K562 (cell line): Measurements from ENCODE around the gene ACOT7. TPM values are rescaled to one million over a fixed set of nuclear protein-coding genes. Genes with fewer than 3 reads are reported as not detected.

Experiments
- ATAC-seq: fragments of 200-7000 bp; cut with Tn5 transposase; 3 replicates; pipeline ENCODE4 v1.9.1; 2020; ENCODE audit warnings: moderate library complexity
- BruUV-seq: library from RNA; stranded (reverse); fragments of 400-500 nt; replicated peaks from 2 replicates; lab custom pipeline; 2021; lab: Mats Ljungman, UMichigan
- CTCF ChIA-PET: fragments of 300-600 bp; formaldehyde crosslinking; extraction: SDS; loops from one replicate; lab custom pipeline; 2021; ENCODE audit warnings: low intra/inter-chr PET ratio; lab: Yijun Ruan, JAX
- POLR2A ChIA-PET: fragments of 300-600, 350-650 bp; sonication (Branson Sonifier 250); formaldehyde crosslinking; extraction: SDS; loops from one replicate; lab custom pipeline; 2021; ENCODE audit warnings: antibody characterized with exemption, inconsistent platforms; lab: Yijun Ruan, JAX
- DNase-seq, 4 experiments: peaks; one replicate each; pipeline versions ENCODE4 v3.0.0 to v3.0.0-alpha.2; 2011 to 2018; ENCODE audit warnings: low spot score in 3 of 4, mixed read lengths in 3 of 4; ENCODE audit errors: extremely low read depth in 1 of 4
- FAIRE-seq: peaks from 2 replicates; lab custom pipeline; 2011; peaks lifted over from hg19 to GRCh38; lab: Jason Lieb, UNC
- H2AFZ ChIP-seq: 2 replicates; pipeline ENCODE4 v1.6.0; 2011; ENCODE audit warnings: low read depth, low read length, control low read depth, inconsistent platforms
- H3K27ac ChIP-seq: fragments of 200-600 bp; 3 replicates; pipeline ENCODE4 v1.8.0; 2011; ENCODE audit warnings: low read depth, mild to moderate bottlenecking, control low read depth, inconsistent platforms, low read length, moderate library complexity, mixed read lengths; ENCODE audit errors: extremely low read depth
- H3K27me3 ChIP-seq, 2 experiments: fragments of 300-600 bp in 1 of 2; 2 replicates in 1 of 2; 3 replicates in 1 of 2; pipeline versions ENCODE4 v1.6.0 to v1.8.0; 2011; ENCODE audit warnings: inconsistent platforms in 2 of 2, low read length in 2 of 2, mild to moderate bottlenecking in 1 of 2, mixed read lengths in 1 of 2, moderate library complexity in 1 of 2; ENCODE audit not compliant: control insufficient read depth in 2 of 2, insufficient read depth in 2 of 2
- H3K36me3 ChIP-seq: fragments of 300-600 bp; 3 replicates; pipeline ENCODE4 v1.8.0; 2011; ENCODE audit warnings: mild to moderate bottlenecking, low read length, inconsistent platforms; ENCODE audit not compliant: control insufficient read depth, insufficient read depth
- H3K4me1 ChIP-seq, 2 experiments: fragments of 200-600 bp in 1 of 2; replicated peaks in 1 of 2; 2 replicates in 1 of 2; 3 replicates in 1 of 2; pipeline versions ENCODE4 v1.5.1 to v1.8.0; 2011; ENCODE audit warnings: inconsistent platforms in 2 of 2, low read length in 2 of 2, mild to moderate bottlenecking in 1 of 2, mixed read lengths in 1 of 2, moderate library complexity in 1 of 2; ENCODE audit not compliant: control insufficient read depth in 2 of 2, insufficient read depth in 2 of 2
- H3K4me2 ChIP-seq: 2 replicates; pipeline ENCODE4 v1.6.1; 2011; ENCODE audit warnings: low read length, control low read depth, inconsistent platforms, mixed read lengths; ENCODE audit not compliant: insufficient read depth
- H3K4me3 ChIP-seq: fragments of 200-600 bp; sonication (generic), shearing (Covaris generic); 2 replicates; pipeline ENCODE4 v1.5.1; 2016; ENCODE audit warnings: control low read depth, inconsistent platforms
- H3K79me2 ChIP-seq: fragments of 200-600 bp; 3 replicates; pipeline ENCODE4 v1.8.0; 2011; ENCODE audit warnings: low read length, inconsistent platforms; ENCODE audit not compliant: control insufficient read depth, insufficient read depth
- H3K9ac ChIP-seq, 2 experiments: 2 replicates each; pipeline versions ENCODE4 v1.6.0 to v1.6.1; 2011; ENCODE audit warnings: low read depth in 2 of 2, low read length in 2 of 2, control low read depth in 1 of 2, inconsistent platforms in 1 of 2, mild to moderate bottlenecking in 1 of 2, mixed read lengths in 1 of 2; ENCODE audit not compliant: insufficient read depth in 1 of 2
- H3K9me1 ChIP-seq: one replicate; pipeline ENCODE4 v1.6.0; 2011; ENCODE audit warnings: inconsistent platforms, mild to moderate bottlenecking, low read length, moderate library complexity; ENCODE audit not compliant: control insufficient read depth, insufficient read depth
- H3K9me3 ChIP-seq: replicated peaks from 2 replicates; pipeline ENCODE4 v1.5.1; 2011; ENCODE audit warnings: low read depth, low read length, inconsistent platforms; ENCODE audit not compliant: control insufficient read depth, insufficient read depth
- H4K20me1 ChIP-seq: replicated peaks from 2 replicates; pipeline ENCODE4 v1.6.1; 2011; ENCODE audit warnings: low read length, inconsistent platforms, mixed read lengths; ENCODE audit not compliant: control insufficient read depth, insufficient read depth
- CC2D1A ChIP-seq: fragments of 450-650 bp; IDR thresholded peaks from 2 replicates; pipeline ENCODE4 v1.6.1; 2017; ENCODE audit warnings: mild to moderate bottlenecking
- CSDE1 ChIP-seq, 2 experiments: fragments of 450-650 bp; IDR thresholded peaks; 2 replicates each; pipeline ENCODE4 v1.6.1; 2016; ENCODE audit warnings: mild to moderate bottlenecking in 1 of 2
- ELF4 ChIP-seq: fragments of 450-650 bp; formaldehyde crosslinking; IDR thresholded peaks from 2 replicates; pipeline ENCODE4 v1.4.0; 2022; ENCODE audit warnings: missing genetic modification characterization
- ETV6 ChIP-seq, 3 experiments: fragments of 150-350 bp in 1 of 3; sonication (generic) in 1 of 3; formaldehyde crosslinking in 1 of 3; IDR thresholded peaks; 2 replicates each; pipeline versions ENCODE4 v1.6.1 to v1.8.0; 2014 to 2022; ENCODE audit warnings: borderline replicate concordance in 2 of 3, low read depth in 2 of 3, antibody characterized with exemption in 1 of 3, low read length in 1 of 3, mild to moderate bottlenecking in 1 of 3, missing genetic modification reagents in 1 of 3
- HNRNPL ChIP-seq: fragments of 200-400 bp; formaldehyde crosslinking; IDR thresholded peaks from 2 replicates; pipeline ENCODE4 v1.6.1; 2017; ENCODE audit warnings: low read depth, mild to moderate bottlenecking, low read length
- HOXB6 ChIP-seq: fragments of 250-450 bp; sonication (Bioruptor Pico); IDR thresholded peaks from 2 replicates; pipeline ENCODE4 v1.5.1; 2022; ENCODE audit warnings: mild to moderate bottlenecking, borderline replicate concordance
- MAX ChIP-seq: sonication (generic); formaldehyde crosslinking; IDR thresholded peaks from 2 replicates; pipeline ENCODE4 v1.9.0; 2022; ENCODE audit warnings: mild to moderate bottlenecking, missing genetic modification reagents
- MAZ ChIP-seq, 2 experiments: fragments of 450-650 bp in 1 of 2; sonication (generic) in 1 of 2; formaldehyde crosslinking; IDR thresholded peaks in 1 of 2; conservative IDR thresholded peaks in 1 of 2; 2 replicates each; pipeline versions ENCODE4 v1.4.0 to v1.5.0; 2020; ENCODE audit warnings: mild to moderate bottlenecking in 1 of 2, missing genetic modification reagents in 1 of 2
- MBD1 ChIP-seq: fragments of 250-450 bp; sonication (Bioruptor Pico); IDR thresholded peaks from 2 replicates; pipeline ENCODE4 v1.8.0; 2022; ENCODE audit warnings: inconsistent platforms
- NUFIP1 ChIP-seq: fragments of 450-650 bp; IDR thresholded peaks from 2 replicates; pipeline ENCODE4 v1.6.1; 2018; ENCODE audit not compliant: partially characterized antibody
- POLR2A ChIP-seq: fragments of 450-650 bp; conservative IDR thresholded peaks from 2 replicates; pipeline ENCODE4 v1.6.1; 2016
- SLC30A9 ChIP-seq: fragments of 250-450 bp; sonication (Bioruptor Pico); IDR thresholded peaks from 2 replicates; pipeline ENCODE4 v1.8.0; 2022; ENCODE audit warnings: mild to moderate bottlenecking, moderate library complexity
- SNIP1 ChIP-seq: fragments of 450-650 bp; IDR thresholded peaks from 2 replicates; pipeline ENCODE4 v1.7.1; 2017; ENCODE audit warnings: low read depth, mild to moderate bottlenecking
- SREBF2 ChIP-seq: sonication (generic); formaldehyde crosslinking; IDR thresholded peaks from 2 replicates; pipeline ENCODE4 v1.4.0; 2020; ENCODE audit warnings: mild to moderate bottlenecking, missing genetic modification reagents
- ZNF24 ChIP-seq: fragments of 450-650 bp; IDR thresholded peaks from 2 replicates; pipeline ENCODE4 v1.6.1; 2016
- ZNF274 ChIP-seq: IDR thresholded peaks from 2 replicates; pipeline ENCODE4 v1.6.1; 2011; ENCODE audit warnings: low read depth, mild to moderate bottlenecking, low read length, moderate library complexity, borderline replicate concordance
- ZNF79 ChIP-seq: fragments of 250-450 bp; sonication (Bioruptor Pico); IDR thresholded peaks from 2 replicates; pipeline ENCODE4 v1.4.0; 2020; ENCODE audit warnings: low read depth, mild to moderate bottlenecking, moderate library complexity
- WGBS: fragments of 100-300 bp; shearing (Covaris generic); methylation state at CpG from one replicate; pipeline ENCODE4 v1.1.6; 2016; ENCODE audit warnings: low coverage, mixed read lengths; ENCODE audit not compliant: insufficient coverage; ENCODE audit errors: missing lambda C conversion rate; 5-methylcytosine and 5-hydroxymethylcytosine counted together
- in situ Hi-C: fragments of 300-500 bp; cut with MboI; formaldehyde crosslinking; loops from 4 replicates; pipeline ENCODE4 v1.15.0; 2018; ENCODE audit warnings: inconsistent platforms, mixed read lengths
- intact Hi-C: fragments of 100-400 bp; cut with micrococcal nuclease; formaldehyde crosslinking; loops from 2 replicates; pipeline ENCODE4 v1.14.2; 2022
- polyA plus RNA-seq, 8 experiments: library from polyadenylated mRNA; depleted of rRNA in 4 of 8; stranded (reverse) in 5 of 8; unstranded in 3 of 8; fragments of >200 nt; fragmentation: Nextera tagmentation in 2 of 8; fragmentation: Illumina TruSeq in 1 of 8; extraction: Ambion mirVana in 2 of 8; extraction: Trizol in 1 of 8; gene quantifications; 2 replicates each; pipeline versions ENCODE4 v1.2.1 to v1.2.3, GENCODE V29; 2011 to 2014; ENCODE audit warnings: inconsistent platforms in 1 of 8, missing spikeins in 1 of 8
- total RNA-seq, 7 experiments: library from RNA; depleted of rRNA in 6 of 7; stranded (reverse); fragments of >200 nt in 6 of 7; fragmentation: Illumina TruSeq in 2 of 7; extraction: Trizol in 2 of 7; gene quantifications; 2 replicates each; pipeline versions ENCODE4 v1.2.1 to v1.2.3, GENCODE V29; 2011 to 2021; ENCODE audit warnings: low replicate concordance in 1 of 7
- TF ChIP-seq, protein P1 (sequence below): conservative IDR thresholded peaks from 2 replicates; pipeline ENCODE4 v1.6.1; 2011; ENCODE audit warnings: low read depth, mild to moderate bottlenecking, low read length; ENCODE audit not compliant: control insufficient read depth

ACOT7 gene
- total and polyA plus RNA-seq, 9 of the 15 experiments (the other 6 are each of a cell fraction or from before 2014, with no cell fraction given), result 7.0 to 92.6 (median 37.2) TPM

DNA sequence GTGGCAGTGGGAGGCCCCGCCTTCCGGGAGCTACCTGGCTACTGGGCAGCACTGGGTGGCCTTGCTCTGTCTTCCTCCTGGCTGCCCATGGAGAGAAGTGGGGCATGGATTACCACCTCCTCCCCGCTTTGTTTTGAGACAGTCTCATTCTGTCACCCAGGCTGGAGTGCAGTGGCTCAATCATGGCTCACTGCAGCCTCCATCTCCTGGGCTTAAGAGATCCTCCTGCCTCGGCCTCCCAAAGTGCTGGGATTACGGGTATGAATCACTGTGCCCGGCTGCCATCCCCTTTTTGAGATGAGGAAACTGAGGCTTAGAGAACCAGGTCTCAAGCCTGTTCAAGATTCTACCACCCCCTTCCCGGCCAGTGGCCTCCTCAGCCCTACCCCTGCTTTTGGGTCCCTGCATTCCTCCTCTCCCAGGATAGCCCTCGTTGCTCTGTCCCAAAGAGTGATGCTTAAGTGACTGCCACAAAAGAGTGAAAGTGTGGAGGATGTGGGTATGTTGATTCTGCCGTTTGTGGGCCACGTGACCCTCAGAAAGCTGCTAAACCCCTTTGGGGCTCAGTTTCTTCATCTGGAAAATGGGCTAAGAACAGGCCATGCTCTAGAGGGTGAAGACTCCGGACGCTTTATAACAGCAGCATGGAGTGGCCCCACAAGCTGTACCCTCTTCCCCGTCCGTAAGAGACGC lies 141.7 kb downstream of the ACOT7 start (continued):
- TF ChIP-seq ETV6 (IDR thresholded peaks at IDR 0.05; ENCODE audit: borderline replicate concordance in 1 of 2, low read depth in 2 of 2, low read length in 1 of 2) (no peak), ETV6 (CRISPR knock-in tag; IDR thresholded peaks at IDR 0.05; ENCODE audit: borderline replicate concordance) (no peak), SLC30A9 (CRISPR knock-in tag) (no peak)

DNA sequence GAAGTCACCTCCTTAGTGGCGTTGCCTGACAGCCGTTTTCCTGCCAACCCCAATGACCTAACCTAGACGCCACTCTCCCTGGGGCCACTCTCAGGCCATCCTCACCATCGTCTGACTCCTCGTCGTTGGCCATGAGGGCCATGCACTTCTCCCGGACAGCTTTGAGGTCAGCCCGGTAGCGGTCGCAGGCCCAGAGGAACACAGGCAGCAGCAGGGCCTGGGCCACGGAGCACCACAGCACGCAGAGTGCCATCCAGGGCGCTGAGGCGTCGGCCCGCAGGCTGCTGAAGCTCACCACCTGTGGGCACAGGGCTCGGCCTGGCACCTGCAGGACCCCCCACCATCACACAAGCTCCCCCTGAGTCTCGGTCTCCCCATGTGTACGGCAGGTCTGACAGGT lies 142.3 kb downstream of the ACOT7 start:
- Histone ChIP-seq H3K9me3 (no peaks in the 10 kb centered on the region), H3K79me2 (no peaks in the 10 kb centered on the region), H3K27ac (no peak overlapping the region), H3K27me3 (peaks cover 17 to 62% of the 10 kb centered on the region in 2 experiments; a peak in 4 of 5 replicates), H3K4me1 (peaks cover 1 to 51% of the 10 kb centered on the region in 2 experiments; a peak in 2 of 5 replicates), H3K4me3 (no peak overlapping the region), H2AFZ (no peak overlapping the region), H4K20me1 (peaks cover 59% of the 10 kb centered on the region), H3K36me3 (no peaks in the 10 kb centered on the region), H3K9ac (0 out of 4 replicates have a peak overlapping the region, but pooled peaks of 1 of the 2 experiments have one; percentile 20), H3K4me2 (no peak overlapping the region), H3K9me1 (peaks cover 10% of the 10 kb centered on the region)
- intact Hi-C loops, result no loop called here
- in situ Hi-C loops, result loop anchor here (25.0 kb wide), 1 partner anchor 961 kb away; no protein-coding TSS in a partner anchor
- FAIRE-seq (no peak), ATAC-seq (no peak), DNase-seq (no peak)
- WGBS, result 20% methylated on average over 19 of the region's 19 CpGs
- BruUV-seq, result no TSS peak
- POLR2A ChIA-PET, result interaction anchor here (0.5 to 0.6 kb wide), 2 partner anchors 249 to 1013 kb away, joined by 3 to 4 read pairs; no protein-coding TSS in a partner anchor
- CTCF ChIA-PET, result interaction anchor here (2.4 kb wide), 1 partner anchor 92 kb away, joined by 10 read pairs; no protein-coding TSS in a partner anchor
- TF ChIP-seq, protein P1, sequence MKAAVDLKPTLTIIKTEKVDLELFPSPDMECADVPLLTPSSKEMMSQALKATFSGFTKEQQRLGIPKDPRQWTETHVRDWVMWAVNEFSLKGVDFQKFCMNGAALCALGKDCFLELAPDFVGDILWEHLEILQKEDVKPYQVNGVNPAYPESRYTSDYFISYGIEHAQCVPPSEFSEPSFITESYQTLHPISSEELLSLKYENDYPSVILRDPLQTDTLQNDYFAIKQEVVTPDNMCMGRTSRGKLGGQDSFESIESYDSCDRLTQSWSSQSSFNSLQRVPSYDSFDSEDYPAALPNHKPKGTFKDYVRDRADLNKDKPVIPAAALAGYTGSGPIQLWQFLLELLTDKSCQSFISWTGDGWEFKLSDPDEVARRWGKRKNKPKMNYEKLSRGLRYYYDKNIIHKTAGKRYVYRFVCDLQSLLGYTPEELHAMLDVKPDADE, result no peak
- TF ChIP-seq CSDE1 (IDR thresholded peaks at IDR 0.05), result no peak
- TF ChIP-seq HNRNPL, result 0 out of 2 replicates have a peak, but pooled peaks have one; percentile 53
- no peak for TF ChIP-seq SREBF2 (CRISPR knock-in tag)
- no peak for TF ChIP-seq SNIP1
- 0 out of 2 replicates have a peak, but pooled peaks have one; percentile 30 for TF ChIP-seq MAX (CRISPR knock-in tag)
- TF ChIP-seq ELF4 (CRISPR knock-in tag), result no peak
- no peak for TF ChIP-seq CC2D1A
- no peak for TF ChIP-seq MAZ (CRISPR knock-in tag; conservative IDR thresholded peaks at IDR 0.05 in 1 of 2, IDR thresholded peaks at IDR 0.05 in 1 of 2)
- TF ChIP-seq HOXB6 (CRISPR knock-in tag), result no peak
- TF ChIP-seq MBD1 (CRISPR knock-in tag), result no peak
- TF ChIP-seq NUFIP1, result no peak
- no peak for TF ChIP-seq ZNF79
- no peak for TF ChIP-seq ZNF24
- no peak for TF ChIP-seq ZNF274
- TF ChIP-seq POLR2A, result no peak
